ENCODE measurements around the gene GPX8.

Gene GPX8

GRCh38 chr5:55159763-55160492, at the start of gene GPX8:
Gene GPX8 (plus strand): TSS chr5:55160171. CDS start chr5:55160193, 22 bp downstream.
- no peak for FAIRE-seq

- no peak for FAIRE-seq
These were observed 49.8 kb upstream of the GPX8 start for GRCh38 chr5:55110217-55110616.

GRCh38 chr5:55113327-55113726, 46.6 kb upstream of the GPX8 start:
- no peak for FAIRE-seq

- FAIRE-seq = no peak
These were observed 45.9 kb upstream of the GPX8 start for GRCh38 chr5:55114061-55114460.

- no peak for FAIRE-seq
These were observed 36.6 kb upstream of the GPX8 start for GRCh38 chr5:55123365-55123764.

- FAIRE-seq = no peak
These were observed 25.8 kb upstream of the GPX8 start for GRCh38 chr5:55134053-55134722.

GRCh38 chr5:55136521-55136920, 23.4 kb upstream of the GPX8 start:
- FAIRE-seq = no peak

GRCh38 chr5:55140908-55141665, 18.9 kb upstream of the GPX8 start:
- FAIRE-seq = no peak

- FAIRE-seq = no peak
These were observed 17.9 kb upstream of the GPX8 start for GRCh38 chr5:55141945-55142690.

GRCh38 chr5:55143624-55144023, 16.3 kb upstream of the GPX8 start:
- no peak for FAIRE-seq

GRCh38 chr5:55146080-55146479, 13.9 kb upstream of the GPX8 start:
- no peak for FAIRE-seq

GRCh38 chr5:55146543-55147151, 13.3 kb upstream of the GPX8 start:
- no peak for FAIRE-seq

GRCh38 chr5:55149308-55149795, 10.6 kb upstream of the GPX8 start:
- FAIRE-seq = no peak

GRCh38 chr5:55151923-55152842, 7.8 kb upstream of the GPX8 start:
- FAIRE-seq = no peak

- FAIRE-seq = no peak
These were observed 5.1 kb upstream of the GPX8 start for GRCh38 chr5:55154873-55155272.

- peak; percentile 98 for FAIRE-seq
These were observed 680 bp downstream of the GPX8 start for GRCh38 chr5:55160493-55161209.

- FAIRE-seq = no peak
These were observed 2.7 kb downstream of the GPX8 start for GRCh38 chr5:55162666-55163065.

- FAIRE-seq = no peak
These were observed 11.5 kb downstream of the GPX8 start for GRCh38 chr5:55171471-55171870.

GRCh38 chr5:55172051-55172899, 12.3 kb downstream of the GPX8 start:
- FAIRE-seq = peak; percentile 72
